NCI-H1417 (cell line): ENCODE measurements around the gene RPL38.
A peak's percentile ranks its signal among the peaks of the same experiment; 100 is the strongest.

Source experiments
- DNase-seq, 3 experiments: peaks; one replicate each; lab custom pipeline; 2025; lab: John Stamatoyannopoulos, UW

Gene RPL38

GRCh38 chr17:74203439-74204240, at the start of gene RPL38:
TSS of gene RPL38 (plus strand) at chr17:74203678. CDS start at chr17:74203956, 278 bp downstream.
- peak; percentile 91 to 98 (median 98) for DNase-seq

GRCh38 chr17:74153821-74154430, 49.6 kb upstream of the RPL38 start:
- DNase-seq, result no peak

- DNase-seq, result no peak
Observed at GRCh38 chr17:74156878-74157277, 46.6 kb upstream of the RPL38 start.

- no peak for DNase-seq
Observed at GRCh38 chr17:74157366-74157765, 46.1 kb upstream of the RPL38 start.

- no peak for DNase-seq
Observed at GRCh38 chr17:74158761-74159160, 44.7 kb upstream of the RPL38 start.

GRCh38 chr17:74159226-74159840, 44.1 kb upstream of the RPL38 start:
- no peak for DNase-seq

- no peak for DNase-seq
Observed at GRCh38 chr17:74160656-74161502, 42.6 kb upstream of the RPL38 start.

- DNase-seq, result no peak
Observed at GRCh38 chr17:74161503-74161875, 42.0 kb upstream of the RPL38 start.

- DNase-seq, result peak in 1 of 3 experiments; percentile 16
Observed at GRCh38 chr17:74163271-74163821, 40.1 kb upstream of the RPL38 start.

GRCh38 chr17:74163836-74164235, 39.6 kb upstream of the RPL38 start:
- DNase-seq, result no peak

GRCh38 chr17:74164446-74165045, 38.9 kb upstream of the RPL38 start:
- DNase-seq, result no peak

- no peak for DNase-seq
Observed at GRCh38 chr17:74165797-74166365, 37.6 kb upstream of the RPL38 start.

GRCh38 chr17:74170924-74171323, 32.6 kb upstream of the RPL38 start:
- no peak for DNase-seq

- DNase-seq, result no peak
Observed at GRCh38 chr17:74172700-74173099, 30.8 kb upstream of the RPL38 start.

- DNase-seq, result peak; percentile 67 to 88 (median 73)
Observed at GRCh38 chr17:74176546-74177001, 26.9 kb upstream of the RPL38 start.

- DNase-seq, result peak in 1 of 3 experiments; percentile 40
Observed at GRCh38 chr17:74177018-74177450, 26.4 kb upstream of the RPL38 start.

GRCh38 chr17:74179576-74179975, 23.9 kb upstream of the RPL38 start:
- DNase-seq, result no peak

- DNase-seq, result no peak
Observed at GRCh38 chr17:74180336-74180735, 23.1 kb upstream of the RPL38 start.

GRCh38 chr17:74181341-74181740, 22.1 kb upstream of the RPL38 start:
- DNase-seq, result no peak

GRCh38 chr17:74182041-74182723, 21.3 kb upstream of the RPL38 start:
- DNase-seq, result peak in 2 of 3 experiments; percentile 42 to 80
